SU-DHL-6 (cell line): ENCODE measurements around the gene USP54.

ENCODE experiments used
- CTCF ChIP-seq: fragments of 200-600 bp; sonication (generic); IDR thresholded peaks from one replicate; pipeline ENCODE4 v1.5.1; 2017; ENCODE audit warnings: antibody characterized with exemption, mild to moderate bottlenecking, low read length, moderate library complexity; ENCODE audit not compliant: insufficient read depth, poor library complexity, severe bottlenecking
- EZH2phosphoT487 ChIP-seq: fragments of 200-600 bp; sonication (generic), shearing (Covaris generic); conservative IDR thresholded peaks from 2 replicates; pipeline ENCODE4 v1.6.1; 2018; ENCODE audit warnings: mild to moderate bottlenecking, antibody characterized with exemption, low read length, moderate library complexity, mixed read lengths

GRCh38 chr10:73551515-73551914, 39.6 kb downstream of the USP54 start:
- TF ChIP-seq CTCF = no peak
- no peak for TF ChIP-seq EZH2phosphoT487
